ENCODE data around the gene IFT20. TPM values are rescaled to one million over a fixed set of nuclear protein-coding genes. Genes with fewer than 3 reads are reported as not detected.
A peak's percentile ranks its signal among the peaks of the same experiment; 100 is the strongest.

IFT20 gene
- total and polyA plus RNA-seq, 10 of the 15 experiments (the other 5 are each of a cell fraction or from before 2014, with no cell fraction given) = 9.4 to 38.2 (median 19.1) TPM

DNA sequence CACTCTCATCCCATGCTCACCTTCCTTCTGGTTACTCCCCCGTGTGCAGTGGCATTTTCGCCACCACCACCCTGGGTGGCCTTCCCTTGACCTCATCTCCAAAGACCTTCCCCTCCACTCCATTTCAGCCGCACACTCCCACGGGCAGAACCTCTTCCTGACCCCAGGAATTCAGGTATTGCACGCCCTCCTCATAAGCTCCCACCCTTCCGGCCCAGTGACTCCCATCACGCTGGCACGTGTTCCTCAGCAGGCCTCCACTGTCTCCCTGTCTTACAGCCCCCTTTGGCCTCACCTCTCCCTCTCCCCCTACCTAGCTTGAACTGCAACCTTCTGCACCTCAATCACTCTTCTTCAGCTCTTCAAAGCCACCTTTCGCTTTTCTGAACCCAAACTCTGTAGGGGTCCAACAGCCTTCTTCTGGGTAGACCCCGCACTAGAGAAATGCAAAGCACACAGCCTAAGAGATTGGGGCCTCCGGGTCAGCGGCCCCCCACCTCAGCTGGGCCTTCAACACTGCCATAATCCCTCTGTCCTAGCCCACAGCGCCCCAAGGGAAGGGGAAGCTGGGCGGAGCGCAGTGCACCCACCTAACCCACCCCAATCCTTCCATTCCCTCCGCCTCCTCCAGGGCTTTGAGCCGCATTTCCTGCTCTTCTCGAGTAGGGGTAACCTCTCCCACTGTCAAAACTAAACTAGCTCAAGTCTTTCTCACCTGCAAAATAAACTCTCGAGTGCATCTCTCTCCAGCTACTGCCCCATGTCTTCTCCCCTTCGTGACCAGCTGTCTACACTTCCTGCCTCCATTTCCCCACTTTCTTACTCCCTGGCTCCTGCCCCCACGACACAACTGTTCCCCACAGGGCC is 17.9 kb downstream of the IFT20 start:
- ChIA-PET SMC1A (ENCODE audit: uncharacterized antibody, unreplicated experiment) (interaction anchor here (0.8 to 2.2 kb wide), 2 partner anchors 15 to 17 kb away, joined by 3 to 12 read pairs; partner anchors contain the start of genes IFT20 and TNFAIP1), CTCF (interaction anchor here (1.1 to 4.0 kb wide), 2 partner anchors 18 to 84 kb away, joined by 4 to 29 read pairs; partner anchors contain the start of genes IFT20 and TNFAIP1), RAD21 (ENCODE audit: unreplicated experiment) (interaction anchor here (1.0 kb wide), 1 partner anchor 18 kb away, joined by 5 read pairs; the partner anchor contains the start of genes IFT20 and TNFAIP1), POLR2A (interaction anchor here (0.6 to 2.7 kb wide), 4 partner anchors 9 to 177 kb away, joined by 3 to 13 read pairs (median 4); partner anchors contain the start of genes IFT20 and TNFAIP1)
- Histone ChIP-seq H3K4me2 (ENCODE audit: control insufficient read depth, insufficient read depth) (peak overlapping the region; percentile 71), H3K36me3 (ENCODE audit: control insufficient read depth in 2 of 2, insufficient read depth in 2 of 2, low read length in 1 of 2) (no peaks in the 10 kb centered on the region; a peak in 2 of 4 replicates), H4K20me1 (ENCODE audit: control insufficient read depth, insufficient read depth) (no peaks in the 10 kb centered on the region), H3K79me2 (ENCODE audit: control insufficient read depth, insufficient read depth, low read length) (peaks cover 33% of the 10 kb centered on the region), H3K4me1 (ENCODE audit: control insufficient read depth, insufficient read depth, low read length) (no peaks in the 10 kb centered on the region; the same call in 1 of the 2 replicates), H3K9me3 (replicated peaks; ENCODE audit: control insufficient read depth, insufficient read depth, low read length) (no peaks in the 10 kb centered on the region), H3K4me3 (peak overlapping the region; percentile 68; the same call in 1 of the 2 replicates), H3K27me3 (replicated peaks in 1 of 2; ENCODE audit: control insufficient read depth in 2 of 2, insufficient read depth in 2 of 2, low read length in 1 of 2) (no peaks in the 10 kb centered on the region), H2AFZ (ENCODE audit: control insufficient read depth, low read depth, low read length) (no peak overlapping the region; the same call in 1 of the 2 replicates), H3K9ac (ENCODE audit: control insufficient read depth, insufficient read depth, low read length) (no peak overlapping the region; the same call in 1 of the 2 replicates), H3K27ac (ENCODE audit: control insufficient read depth, insufficient read depth) (no peak overlapping the region)
- TF ChIP-seq SIN3A (IDR thresholded peaks at IDR 0.05; ENCODE audit: low read depth, low read length) = no peak
- TF ChIP-seq RELA (IDR thresholded peaks at IDR 0.05; ENCODE audit: borderline replicate concordance, partially characterized antibody) = no peak
- no peak for TF ChIP-seq GATAD2B (conservative IDR thresholded peaks at IDR 0.05; ENCODE audit: low read depth)
- no peak for TF ChIP-seq ETV6 (conservative IDR thresholded peaks at IDR 0.05 in 1 of 2, IDR thresholded peaks at IDR 0.05 in 1 of 2; ENCODE audit: borderline replicate concordance in 1 of 2, low read depth in 1 of 2)
- no peak for TF ChIP-seq MYB (IDR thresholded peaks at IDR 0.05; ENCODE audit: borderline replicate concordance, low read depth, low read length)
- no peak for TF ChIP-seq ESRRA (IDR thresholded peaks at IDR 0.05; ENCODE audit: low read length)
- TF ChIP-seq ATF7 (IDR thresholded peaks at IDR 0.05; ENCODE audit: low read depth) = no peak
- no peak for TF ChIP-seq SUZ12 (IDR thresholded peaks at IDR 0.05; ENCODE audit: unreplicated experiment)
- TF ChIP-seq CBX5 (IDR thresholded peaks at IDR 0.05; ENCODE audit: low read depth) = no peak
- no peak for TF ChIP-seq ZBED1 (IDR thresholded peaks at IDR 0.05; ENCODE audit: borderline replicate concordance)
- no peak for TF ChIP-seq IKZF2 (IDR thresholded peaks at IDR 0.05)
- TF ChIP-seq SRF (IDR thresholded peaks at IDR 0.05; ENCODE audit: low read depth in 2 of 2, low read length in 2 of 2) = no peak
- no peak for TF ChIP-seq MYC (IDR thresholded peaks at IDR 0.05; ENCODE audit: insufficient read depth, insufficient read length, insufficient replicate concordance, low read length, severe bottlenecking)
- TF ChIP-seq, protein P1, sequence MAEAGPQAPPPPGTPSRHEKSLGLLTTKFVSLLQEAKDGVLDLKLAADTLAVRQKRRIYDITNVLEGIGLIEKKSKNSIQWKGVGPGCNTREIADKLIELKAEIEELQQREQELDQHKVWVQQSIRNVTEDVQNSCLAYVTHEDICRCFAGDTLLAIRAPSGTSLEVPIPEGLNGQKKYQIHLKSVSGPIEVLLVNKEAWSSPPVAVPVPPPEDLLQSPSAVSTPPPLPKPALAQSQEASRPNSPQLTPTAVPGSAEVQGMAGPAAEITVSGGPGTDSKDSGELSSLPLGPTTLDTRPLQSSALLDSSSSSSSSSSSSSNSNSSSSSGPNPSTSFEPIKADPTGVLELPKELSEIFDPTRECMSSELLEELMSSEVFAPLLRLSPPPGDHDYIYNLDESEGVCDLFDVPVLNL (IDR thresholded peaks at IDR 0.05; ENCODE audit: low read depth, low read length) = no peak
- no peak for TF ChIP-seq HDAC2 (IDR thresholded peaks at IDR 0.05)
- no peak for TF ChIP-seq FOXK2 (IDR thresholded peaks at IDR 0.05)
- no peak for TF ChIP-seq TARDBP (IDR thresholded peaks at IDR 0.05; ENCODE audit: borderline replicate concordance)
- TF ChIP-seq, protein P2, sequence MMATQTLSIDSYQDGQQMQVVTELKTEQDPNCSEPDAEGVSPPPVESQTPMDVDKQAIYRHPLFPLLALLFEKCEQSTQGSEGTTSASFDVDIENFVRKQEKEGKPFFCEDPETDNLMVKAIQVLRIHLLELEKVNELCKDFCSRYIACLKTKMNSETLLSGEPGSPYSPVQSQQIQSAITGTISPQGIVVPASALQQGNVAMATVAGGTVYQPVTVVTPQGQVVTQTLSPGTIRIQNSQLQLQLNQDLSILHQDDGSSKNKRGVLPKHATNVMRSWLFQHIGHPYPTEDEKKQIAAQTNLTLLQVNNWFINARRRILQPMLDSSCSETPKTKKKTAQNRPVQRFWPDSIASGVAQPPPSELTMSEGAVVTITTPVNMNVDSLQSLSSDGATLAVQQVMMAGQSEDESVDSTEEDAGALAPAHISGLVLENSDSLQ (IDR thresholded peaks at IDR 0.05) = no peak
- 90% methylated on average over 21 of the region's 21 CpGs for WGBS (ENCODE audit: insufficient coverage, insufficient replicate concordance, low lambda C conversion rate, missing lambda C conversion rate)
- in situ Hi-C loops (cut with MboI) = no loop called here
- ATAC-seq = no peak
- BruUV-seq (replicated peaks) = no TSS peak
- no peak for DNase-seq (ENCODE audit: low read depth, low spot score)
- intact Hi-C loops (cut with micrococcal nuclease; ENCODE audit: unreplicated experiment) = loop anchor here (10.0 kb wide), 1 partner anchor 263 kb away; no protein-coding TSS in a partner anchor
- no peak for FAIRE-seq
